SK-N-SH (cell line): ENCODE measurements around the gene UPK1B.

Experiments used
- CTCF ChIP-seq: fragments of 200-600 bp; sonication (generic); IDR thresholded peaks from 2 replicates; pipeline ENCODE4 v1.6.1; 2017; ENCODE audit warnings: antibody characterized with exemption, mild to moderate bottlenecking, moderate library complexity
- ELF1 ChIP-seq: IDR thresholded peaks from 2 replicates; pipeline ENCODE4 v1.4.0; 2012
- FOXJ3 ChIP-seq: sonication (generic); formaldehyde crosslinking; IDR thresholded peaks from 2 replicates; pipeline ENCODE4 v1.5.1; 2020; ENCODE audit warnings: mild to moderate bottlenecking, missing genetic modification reagents
- RCOR1 ChIP-seq: fragments of 150-350 bp; IDR thresholded peaks from 2 replicates; pipeline ENCODE4 v1.6.1; 2017; ENCODE audit warnings: antibody characterized with exemption, low read length
- SIN3A ChIP-seq: IDR thresholded peaks from 2 replicates; pipeline ENCODE4 v1.6.1; 2012; ENCODE audit warnings: low read depth, mild to moderate bottlenecking, low read length, moderate library complexity, borderline replicate concordance
- SMC3 ChIP-seq: IDR thresholded peaks from 2 replicates; pipeline ENCODE4 v1.6.1; 2012; ENCODE audit warnings: low read depth, low read length, improper control_type of control experiment
- TAF1 ChIP-seq: IDR thresholded peaks from 2 replicates; pipeline ENCODE4 v1.6.1; 2012; ENCODE audit warnings: low read depth, mild to moderate bottlenecking, low read length, moderate library complexity, borderline replicate concordance
- TCF12 ChIP-seq: IDR thresholded peaks from 2 replicates; pipeline ENCODE4 v1.4.0; 2012
- USF1 ChIP-seq: IDR thresholded peaks from 2 replicates; pipeline ENCODE4 v1.4.0; 2012; ENCODE audit warnings: low read depth, borderline replicate concordance

GRCh38 chr3:119225121-119225520 is 51.7 kb downstream of the UPK1B start:
- TF ChIP-seq CTCF: no peak
- TF ChIP-seq USF1: no peak
- no peak for TF ChIP-seq SMC3
- TF ChIP-seq FOXJ3: no peak
- TF ChIP-seq ELF1: no peak
- no peak for TF ChIP-seq TAF1
- no peak for TF ChIP-seq TCF12
- TF ChIP-seq RCOR1: no peak
- TF ChIP-seq SIN3A: no peak
